Heart right ventricle (tissue), 16 donors: Measurements from ENCODE around the gene CHRNB4. TPM values are rescaled to one million over a fixed set of nuclear protein-coding genes. Genes with fewer than 3 reads are reported as not detected.

ENCODE experiments used
- ATAC-seq, 8 donors: fragments of 200-7000 bp; cut with Tn5 transposase; one replicate each; pipeline ENCODE4 v1.9.1; 2020; ENCODE audit warnings: mild to moderate bottlenecking in 8 of 8, moderate library complexity in 8 of 8, moderate number of reproducible peaks in 1 of 8
- DNase-seq, 2 donors: peaks; one replicate each; pipeline ENCODE4 v3.0.0-alpha.2; 2020
- H3K27ac ChIP-seq, 10 donors: fragments of 200-600 bp; sonication (generic) in 2 of 10; one replicate each; pipeline versions ENCODE4 v1.5.0 to v1.8.0; 2020 to 2022; ENCODE audit warnings: mild to moderate bottlenecking in 3 of 10
- H3K27me3 ChIP-seq, 7 donors: fragments of 200-600 bp; one replicate each; pipeline ENCODE4 v1.8.0; 2021 to 2022; ENCODE audit warnings: mild to moderate bottlenecking in 2 of 7
- H3K36me3 ChIP-seq, 9 donors: fragments of 200-600 bp; sonication (generic) in 1 of 9; one replicate each; pipeline versions ENCODE4 v1.5.0 to v1.8.0; 2020 to 2022; ENCODE audit warnings: mild to moderate bottlenecking in 2 of 9
- H3K4me1 ChIP-seq, 9 donors: fragments of 200-600 bp; sonication (generic) in 1 of 9; one replicate each; pipeline versions ENCODE4 v1.5.0 to v1.8.0; 2020 to 2022; ENCODE audit warnings: mild to moderate bottlenecking in 4 of 9
- H3K4me3 ChIP-seq, 10 donors: fragments of 200-600 bp; sonication (generic) in 2 of 10; one replicate each; pipeline versions ENCODE4 v1.5.0 to v1.8.0; 2020 to 2022; ENCODE audit warnings: mild to moderate bottlenecking in 7 of 10, moderate library complexity in 2 of 10
- H3K9me3 ChIP-seq, 11 donors: fragments of 200-600 bp in 10 of 11; sonication (generic) in 2 of 11; one replicate each; pipeline versions ENCODE4 v1.5.0 to v1.8.0; 2013 to 2022; ENCODE audit warnings: mild to moderate bottlenecking in 2 of 11, control low read depth in 1 of 11, moderate library complexity in 1 of 11
- WGBS, 2 donors: extraction: QIAGEN DNeasy Blood & Tissue Kit; methylation state at CpG; one replicate each; pipeline ENCODE4 v1.1.7; 2013; ENCODE audit warnings: inconsistent platforms in 1 of 2; 5-methylcytosine and 5-hydroxymethylcytosine counted together
- intact Hi-C, 10 donors: fragments of 100-400 bp; cut with DNase I; formaldehyde crosslinking; loops; one replicate each; pipeline versions ENCODE4 v1.11.1 to v1.14.2; 2022
- long read RNA-seq, 3 donors: library from polyadenylated mRNA; unstranded; transcript quantifications; one replicate each; pipeline ENCODE4 v2.0.0, GENCODE V29; 2020 to 2021
- polyA plus RNA-seq, 2 donors: library from polyadenylated mRNA; stranded (reverse); fragments of 200-250 nt; gene quantifications; one replicate each; pipeline ENCODE4 v1.2.3, GENCODE V29; 2013
- total RNA-seq, 10 donors: library from RNA; stranded (reverse); fragmentation: NEBNext Ultra II Directional in 3 of 10; extraction: Animal tissue kit (Norgen Biotek cat#: 25700) in 3 of 10; gene quantifications; one replicate each; pipeline versions ENCODE4 v1.2.1 to v1.2.4, GENCODE V29; 2021 to 2023
- TF ChIP-seq, protein P1 (sequence below), 9 donors: fragments of 200-600 bp; sonication (generic) in 2 of 9; IDR thresholded peaks; one replicate each; pipeline versions ENCODE4 v1.5.0 to v1.8.0; 2021 to 2022; ENCODE audit warnings: antibody characterized with exemption in 9 of 9, mild to moderate bottlenecking in 5 of 9, moderate library complexity in 1 of 9
- donor health status: Arrhythmogenic right ventricular cardiomyopathy.
- donor health status: ischemic (EF 13 %, LVEDD 7.1; RV severe dilation, severe dysfunction).
- donor health status: healthy with polysubstance abuse.
- donor health status: DM: no; HTN: yes; CAD: no.
- donor health status: DM: no; HTN: no; CAD: no.
- donor health status: ischemic (EF 25% LVEDD 6.9; RV normal size, moderate dysfunction).
- donor health status: ischemic (EF 25% LVEDD 5.7; RV mildly dilated, moderate dysfunction).
- donor health status: healthy.
- donor health status: DM: yes; HTN: yes; CAD: no.
- donor health status: Ischemic cardiomyopathy.
- donor health status: ischemic (EF 35%, LVEDD 5.7; RV mildly dilated, moderate dysfunction).
- donor health status: nonischemic (EF 11% LVEDD 7.7; RV severe dilation, severe dysfunction).
- donor health status: DM: yes; HTN: yes; CAD: no.
- donor health status: PGD.
- donor health status: ischemic (EF 29% LVEDD 5.4; RV normal size, mild dysfunction).
- donor health status: nonischemic (EF 23%, LVEDD 6.1; RV moderate dilation, normal function).

The CHRNB4 gene, protein sequence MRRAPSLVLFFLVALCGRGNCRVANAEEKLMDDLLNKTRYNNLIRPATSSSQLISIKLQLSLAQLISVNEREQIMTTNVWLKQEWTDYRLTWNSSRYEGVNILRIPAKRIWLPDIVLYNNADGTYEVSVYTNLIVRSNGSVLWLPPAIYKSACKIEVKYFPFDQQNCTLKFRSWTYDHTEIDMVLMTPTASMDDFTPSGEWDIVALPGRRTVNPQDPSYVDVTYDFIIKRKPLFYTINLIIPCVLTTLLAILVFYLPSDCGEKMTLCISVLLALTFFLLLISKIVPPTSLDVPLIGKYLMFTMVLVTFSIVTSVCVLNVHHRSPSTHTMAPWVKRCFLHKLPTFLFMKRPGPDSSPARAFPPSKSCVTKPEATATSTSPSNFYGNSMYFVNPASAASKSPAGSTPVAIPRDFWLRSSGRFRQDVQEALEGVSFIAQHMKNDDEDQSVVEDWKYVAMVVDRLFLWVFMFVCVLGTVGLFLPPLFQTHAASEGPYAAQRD
- total RNA-seq, result under 1 TPM in 2 of 10 donors, not detected in 8; 0.11 to 0.13 TPM
- under 1 TPM in 1 of 2 donors, not detected in 1; 0.01 TPM for polyA plus RNA-seq
- long read RNA-seq, donor 1, result 0 reads
- long read RNA-seq, donor 2, result 0 reads
- long read RNA-seq, donor 3, result 0 reads

- no peaks in the 10 kb centered on the region for H3K36me3 ChIP-seq
- peaks cover 5 to 37% (median 24%) of the 10 kb centered on the region in 7 donors for H3K27me3 ChIP-seq
- TF ChIP-seq, protein P1, sequence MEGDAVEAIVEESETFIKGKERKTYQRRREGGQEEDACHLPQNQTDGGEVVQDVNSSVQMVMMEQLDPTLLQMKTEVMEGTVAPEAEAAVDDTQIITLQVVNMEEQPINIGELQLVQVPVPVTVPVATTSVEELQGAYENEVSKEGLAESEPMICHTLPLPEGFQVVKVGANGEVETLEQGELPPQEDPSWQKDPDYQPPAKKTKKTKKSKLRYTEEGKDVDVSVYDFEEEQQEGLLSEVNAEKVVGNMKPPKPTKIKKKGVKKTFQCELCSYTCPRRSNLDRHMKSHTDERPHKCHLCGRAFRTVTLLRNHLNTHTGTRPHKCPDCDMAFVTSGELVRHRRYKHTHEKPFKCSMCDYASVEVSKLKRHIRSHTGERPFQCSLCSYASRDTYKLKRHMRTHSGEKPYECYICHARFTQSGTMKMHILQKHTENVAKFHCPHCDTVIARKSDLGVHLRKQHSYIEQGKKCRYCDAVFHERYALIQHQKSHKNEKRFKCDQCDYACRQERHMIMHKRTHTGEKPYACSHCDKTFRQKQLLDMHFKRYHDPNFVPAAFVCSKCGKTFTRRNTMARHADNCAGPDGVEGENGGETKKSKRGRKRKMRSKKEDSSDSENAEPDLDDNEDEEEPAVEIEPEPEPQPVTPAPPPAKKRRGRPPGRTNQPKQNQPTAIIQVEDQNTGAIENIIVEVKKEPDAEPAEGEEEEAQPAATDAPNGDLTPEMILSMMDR (IDR thresholded peaks at IDR 0.05), result no peak
- H3K27ac ChIP-seq, result no peak within 1 kb of the TSS
- ATAC-seq (peak in 5 of 8 donors; percentile 47 to 73 (median 51)), DNase-seq (no peak)
- H3K9me3 ChIP-seq, result no peaks in the 10 kb centered on the region
- WGBS, 2 donors, result 8 to 12% methylated on average over 47 of the region's 47 CpGs
- intact Hi-C loops, result loop anchor here in 1 of 10 donors (5.0 kb wide), 1 partner anchor 66 kb away; no protein-coding TSS in a partner anchor
- H3K4me3 ChIP-seq, result peak within 1 kb of the TSS; percentile 12 to 50 (median 44)
- peaks cover 8 to 20% (median 12%) of the 10 kb centered on the region in 9 donors for H3K4me1 ChIP-seq
Measured at GRCh38 chr15:78641102-78641748, at the start of gene CHRNB4. TSS of gene CHRNB4 (minus strand) at chr15:78641210. CDS start at chr15:78641133, 77 bp downstream.

DNA sequence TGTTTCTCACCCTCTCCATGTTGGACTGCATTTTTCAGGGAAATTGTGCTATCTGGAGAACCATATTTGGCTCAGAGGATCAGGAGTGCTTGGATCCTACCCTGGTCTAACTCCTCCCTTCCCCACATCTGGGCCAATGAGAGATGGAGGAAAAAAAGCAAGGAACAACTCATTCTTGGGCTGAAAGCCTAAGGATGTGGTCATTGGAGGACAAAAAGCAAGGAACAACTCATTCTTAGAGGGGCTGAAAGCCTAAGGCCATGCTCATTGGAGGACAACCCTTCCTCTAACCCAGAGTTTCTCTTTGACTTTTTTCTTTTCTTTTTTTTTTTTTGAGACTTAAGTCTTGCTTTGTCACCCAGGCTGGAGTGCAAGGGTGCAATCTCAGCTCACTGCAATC, 48.6 kb upstream of the CHRNB4 start:
- Histone ChIP-seq H3K4me1 (peaks cover 0 to 19% (median 6%) of the 10 kb centered on the region in 9 donors), H3K4me3 (no peak overlapping the region), H3K9me3 (peaks cover 0 to under 1% (median 0%) of the 10 kb centered on the region in 11 donors), H3K36me3 (no peaks in the 10 kb centered on the region), H3K27ac (no peak overlapping the region), H3K27me3 (no peaks in the 10 kb centered on the region)
- TF ChIP-seq, protein P1 (IDR thresholded peaks at IDR 0.05), result no peak
- no peak for ATAC-seq
- intact Hi-C loops, result loop anchor here in 1 of 10 donors (10.0 kb wide), 1 partner anchor 55 kb away; no protein-coding TSS in a partner anchor
- DNase-seq, result no peak

- WGBS, 2 donors, result 82 to 84% methylated on average over 8 of the region's 8 CpGs
- intact Hi-C loops, result no loop called here
- Histone ChIP-seq H3K27me3 (no peaks in the 10 kb centered on the region), H3K36me3 (no peaks in the 10 kb centered on the region), H3K4me1 (peaks cover 0 to 19% (median 6%) of the 10 kb centered on the region in 9 donors), H3K4me3 (no peak overlapping the region), H3K9me3 (peaks cover 0 to 3% (median 0%) of the 10 kb centered on the region in 11 donors), H3K27ac (no peak overlapping the region)
- ATAC-seq (no peak), DNase-seq (no peak)
- TF ChIP-seq, protein P1 (IDR thresholded peaks at IDR 0.05), result no peak
Measured at GRCh38 chr15:78685925-78686324, 44.9 kb upstream of the CHRNB4 start.
